ENCODE data around the gene CPA2. TPM values are rescaled to one million over a fixed set of nuclear protein-coding genes. Genes with fewer than 3 reads are reported as not detected.
"Not testable (repeated sequence)": the region's sequence is repeated elsewhere in the genome, so short reads cannot be mapped to it uniquely, and the experiment has no call there.

CPA2 gene
- total RNA-seq, 1 donor from 2014 or later: 85.0 TPM

DNA sequence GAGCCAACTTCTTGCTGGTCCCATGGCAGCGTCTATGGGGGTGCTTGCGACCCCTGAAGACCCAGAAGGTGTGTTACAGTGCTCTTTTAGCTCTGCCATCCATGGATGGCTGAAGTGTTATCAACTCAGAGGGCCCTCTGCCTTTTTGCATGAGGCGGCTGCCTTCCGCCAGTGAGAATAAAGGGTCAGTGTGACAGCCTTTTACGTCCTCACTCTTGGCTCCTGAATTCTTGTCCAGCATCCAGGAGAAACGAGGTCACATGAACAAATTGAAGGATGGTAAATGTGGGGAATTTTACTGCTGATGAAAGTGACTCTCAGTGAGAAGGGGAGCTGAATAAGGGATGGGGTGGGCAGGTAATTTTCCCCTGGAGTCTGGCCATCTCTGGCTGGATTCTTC lies 34.9 kb upstream of the CPA2 start:
- no peak for DNase-seq (ENCODE audit: low spot score, unreplicated experiment)
- Mint-ChIP-seq H3K9me3 (ENCODE audit: low read depth) (peaks cover 10% of the 10 kb centered on the region), H3K36me3 (ENCODE audit: insufficient read depth) (peaks cover 2% of the 10 kb centered on the region), H3K27me3 (no peaks in the 10 kb centered on the region), H3K27ac (no peak overlapping the region), H3K4me3 (ENCODE audit: low read depth) (no peak overlapping the region), H3K4me1 (ENCODE audit: low read depth) (peaks cover 39% of the 10 kb centered on the region)
- TF ChIP-seq, protein P1, sequence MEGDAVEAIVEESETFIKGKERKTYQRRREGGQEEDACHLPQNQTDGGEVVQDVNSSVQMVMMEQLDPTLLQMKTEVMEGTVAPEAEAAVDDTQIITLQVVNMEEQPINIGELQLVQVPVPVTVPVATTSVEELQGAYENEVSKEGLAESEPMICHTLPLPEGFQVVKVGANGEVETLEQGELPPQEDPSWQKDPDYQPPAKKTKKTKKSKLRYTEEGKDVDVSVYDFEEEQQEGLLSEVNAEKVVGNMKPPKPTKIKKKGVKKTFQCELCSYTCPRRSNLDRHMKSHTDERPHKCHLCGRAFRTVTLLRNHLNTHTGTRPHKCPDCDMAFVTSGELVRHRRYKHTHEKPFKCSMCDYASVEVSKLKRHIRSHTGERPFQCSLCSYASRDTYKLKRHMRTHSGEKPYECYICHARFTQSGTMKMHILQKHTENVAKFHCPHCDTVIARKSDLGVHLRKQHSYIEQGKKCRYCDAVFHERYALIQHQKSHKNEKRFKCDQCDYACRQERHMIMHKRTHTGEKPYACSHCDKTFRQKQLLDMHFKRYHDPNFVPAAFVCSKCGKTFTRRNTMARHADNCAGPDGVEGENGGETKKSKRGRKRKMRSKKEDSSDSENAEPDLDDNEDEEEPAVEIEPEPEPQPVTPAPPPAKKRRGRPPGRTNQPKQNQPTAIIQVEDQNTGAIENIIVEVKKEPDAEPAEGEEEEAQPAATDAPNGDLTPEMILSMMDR (IDR thresholded peaks at IDR 0.05; ENCODE audit: unreplicated experiment): no peak

DNA sequence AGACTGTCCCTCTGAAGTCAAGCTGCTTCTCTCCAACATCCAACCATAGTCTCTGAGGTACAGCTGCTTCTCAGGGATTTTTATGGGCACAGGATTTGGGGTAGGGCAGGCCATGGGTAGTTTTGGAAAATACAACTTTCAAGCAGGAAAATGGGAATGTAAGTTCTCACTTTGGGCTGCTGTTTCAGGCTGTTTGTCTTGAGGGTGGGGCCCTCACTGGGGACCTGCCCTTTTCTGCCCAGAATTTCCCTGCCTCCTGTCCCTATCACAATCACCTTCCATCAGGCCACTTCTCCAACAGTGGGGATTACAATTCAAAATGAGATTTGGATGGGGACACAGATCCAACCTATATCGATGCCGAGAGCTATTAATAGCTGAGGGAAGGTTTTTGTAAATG lies 34.5 kb upstream of the CPA2 start:
- peaks cover 39% of the 10 kb centered on the region for H3K4me1 Mint-ChIP-seq (ENCODE audit: low read depth)
- no peaks in the 10 kb centered on the region for H3K27me3 Mint-ChIP-seq
- H3K9me3 Mint-ChIP-seq (ENCODE audit: low read depth): peaks cover 10% of the 10 kb centered on the region
- peak overlapping the region; percentile 30 for H3K27ac Mint-ChIP-seq
- DNase-seq (ENCODE audit: low spot score, unreplicated experiment): no peak
- no peak overlapping the region for H3K4me3 Mint-ChIP-seq (ENCODE audit: low read depth)
- TF ChIP-seq, protein P1 (IDR thresholded peaks at IDR 0.05; ENCODE audit: unreplicated experiment): no peak
- H3K36me3 Mint-ChIP-seq (ENCODE audit: insufficient read depth): peaks cover 2% of the 10 kb centered on the region

DNA sequence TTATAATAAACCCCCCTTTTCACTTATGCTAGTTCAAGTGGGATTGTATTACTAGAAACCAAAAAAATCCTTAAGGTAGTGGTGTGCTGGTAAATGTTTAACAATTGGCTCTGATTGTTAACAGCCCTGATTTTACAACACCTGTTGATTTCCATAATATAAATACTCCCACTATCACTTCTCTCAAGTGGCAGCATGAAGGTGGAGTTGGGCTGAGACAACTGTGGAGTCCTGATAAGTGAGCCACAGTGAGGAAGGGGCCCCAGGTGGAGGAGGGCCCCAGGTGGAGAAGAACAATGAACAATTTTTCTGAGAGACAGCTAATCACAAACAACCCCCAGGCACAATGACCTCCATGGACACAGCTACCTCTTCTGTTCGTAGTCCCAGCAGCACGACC lies 32.6 kb upstream of the CPA2 start:
- H3K36me3 Mint-ChIP-seq (ENCODE audit: insufficient read depth): peaks cover 2% of the 10 kb centered on the region
- peak overlapping the region; percentile 39 for H3K27ac Mint-ChIP-seq

DNA sequence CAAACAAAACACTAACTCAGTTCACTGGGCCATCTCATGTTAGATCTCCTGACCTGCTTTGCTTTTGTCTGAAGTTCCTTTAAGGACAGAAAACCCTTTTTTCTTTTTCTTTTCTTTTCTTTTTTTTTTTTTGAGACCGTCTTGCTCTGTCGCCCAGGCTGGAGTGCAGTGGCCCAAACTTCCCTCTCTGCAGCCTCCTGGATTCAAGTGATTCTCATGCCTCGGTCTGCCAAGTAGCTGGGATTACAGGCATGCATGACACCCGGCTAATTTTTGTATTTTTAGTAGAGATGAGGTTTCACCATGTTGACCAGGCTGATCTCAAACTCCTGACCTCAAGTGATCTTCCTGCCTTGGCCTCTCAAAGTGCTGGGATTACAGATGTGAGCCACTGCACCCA lies 30.3 kb upstream of the CPA2 start:
- DNase-seq (ENCODE audit: low spot score, unreplicated experiment); H3K4me3 Mint-ChIP-seq (ENCODE audit: low read depth); H3K9me3 Mint-ChIP-seq (ENCODE audit: low read depth); H3K27me3 Mint-ChIP-seq; H3K36me3 Mint-ChIP-seq (ENCODE audit: insufficient read depth); H3K27ac Mint-ChIP-seq: not testable (repeated sequence)
- peaks cover 26% of the 10 kb centered on the region for H3K4me1 Mint-ChIP-seq (ENCODE audit: low read depth)

More for the DNA sequence above, 32.6 kb upstream of the CPA2 start:
- Mint-ChIP-seq H3K27me3 (no peaks in the 10 kb centered on the region), H3K9me3 (ENCODE audit: low read depth) (peaks cover 10% of the 10 kb centered on the region), H3K4me3 (ENCODE audit: low read depth) (peak overlapping the region; percentile 0), H3K4me1 (ENCODE audit: low read depth) (peaks cover 29% of the 10 kb centered on the region)
- TF ChIP-seq, protein P1 (IDR thresholded peaks at IDR 0.05; ENCODE audit: unreplicated experiment): no peak
- DNase-seq (ENCODE audit: low spot score, unreplicated experiment): no peak

DNA sequence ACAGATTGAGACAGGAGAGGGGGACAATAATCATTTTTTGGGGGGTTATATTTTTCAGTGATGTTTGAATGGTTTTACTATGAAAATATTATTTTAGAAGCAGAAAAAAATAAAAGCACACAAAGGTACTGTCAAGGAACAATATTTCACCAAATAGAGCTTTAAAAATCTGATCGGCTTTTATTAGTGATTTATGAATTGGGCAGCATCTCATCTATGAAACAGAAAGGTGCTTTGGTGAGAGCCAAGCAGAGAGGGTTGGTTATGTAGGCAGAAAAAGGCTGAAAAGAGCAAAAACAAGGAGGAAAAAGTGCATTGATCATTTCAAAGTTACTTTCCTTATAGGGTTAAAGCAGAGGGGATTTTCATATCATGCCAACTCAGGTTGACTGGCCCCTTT lies 26.4 kb upstream of the CPA2 start:
- H3K36me3 Mint-ChIP-seq (ENCODE audit: insufficient read depth): peaks cover 2% of the 10 kb centered on the region
- no peak overlapping the region for H3K27ac Mint-ChIP-seq
- TF ChIP-seq, protein P1 (IDR thresholded peaks at IDR 0.05; ENCODE audit: unreplicated experiment): no peak
- no peaks in the 10 kb centered on the region for H3K27me3 Mint-ChIP-seq
- DNase-seq (ENCODE audit: low spot score, unreplicated experiment): no peak
- peaks cover 6% of the 10 kb centered on the region for H3K4me1 Mint-ChIP-seq (ENCODE audit: low read depth)
- H3K4me3 Mint-ChIP-seq (ENCODE audit: low read depth): no peak overlapping the region
- peaks cover 8% of the 10 kb centered on the region for H3K9me3 Mint-ChIP-seq (ENCODE audit: low read depth)

DNA sequence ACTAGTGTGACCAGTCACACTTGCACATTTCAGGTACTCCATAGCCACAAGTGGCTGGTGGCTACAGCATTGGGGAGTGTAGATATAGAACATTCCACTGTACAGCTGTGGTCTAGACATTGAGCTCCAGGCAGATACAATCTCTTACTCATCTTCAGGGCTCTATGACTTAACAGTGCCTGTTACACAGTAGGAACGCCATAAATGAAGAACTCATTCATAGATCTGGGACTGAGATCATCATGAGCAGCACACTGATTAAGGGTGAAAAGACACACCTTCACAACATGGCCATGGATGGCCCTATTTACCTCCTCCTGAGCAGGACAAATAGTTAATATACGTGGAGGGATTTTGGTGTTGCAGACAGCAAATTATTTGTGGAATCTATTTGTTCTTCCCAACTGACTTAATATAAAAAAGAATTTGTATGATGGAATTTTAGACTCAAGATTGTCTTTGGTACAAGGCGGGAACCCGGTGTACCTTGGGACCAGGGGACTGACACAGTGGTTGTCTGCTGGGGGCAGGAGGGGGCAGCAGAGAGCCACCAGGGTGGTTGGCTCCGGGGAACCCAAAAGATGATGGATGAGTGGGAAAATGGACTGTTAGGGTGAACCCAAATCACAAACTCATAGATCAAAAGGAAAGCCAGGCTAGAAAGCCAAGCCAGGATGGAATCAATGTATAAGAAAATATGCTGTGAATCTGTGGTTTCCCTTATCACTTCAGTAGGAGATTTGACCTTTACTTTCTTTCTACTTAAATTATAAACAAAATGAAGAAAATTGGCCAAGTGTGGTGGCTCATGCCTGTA lies 24.3 kb upstream of the CPA2 start:
- Mint-ChIP-seq H3K36me3 (ENCODE audit: insufficient read depth) (peaks cover 1% of the 10 kb centered on the region), H3K4me3 (ENCODE audit: low read depth) (no peak overlapping the region), H3K27me3 (no peaks in the 10 kb centered on the region), H3K9me3 (ENCODE audit: low read depth) (peaks cover 17% of the 10 kb centered on the region), H3K27ac (no peak overlapping the region), H3K4me1 (ENCODE audit: low read depth) (peaks cover 2% of the 10 kb centered on the region)
- no peak for DNase-seq (ENCODE audit: low spot score, unreplicated experiment)
- TF ChIP-seq, protein P1 (IDR thresholded peaks at IDR 0.05; ENCODE audit: unreplicated experiment): peak; percentile 76

DNA sequence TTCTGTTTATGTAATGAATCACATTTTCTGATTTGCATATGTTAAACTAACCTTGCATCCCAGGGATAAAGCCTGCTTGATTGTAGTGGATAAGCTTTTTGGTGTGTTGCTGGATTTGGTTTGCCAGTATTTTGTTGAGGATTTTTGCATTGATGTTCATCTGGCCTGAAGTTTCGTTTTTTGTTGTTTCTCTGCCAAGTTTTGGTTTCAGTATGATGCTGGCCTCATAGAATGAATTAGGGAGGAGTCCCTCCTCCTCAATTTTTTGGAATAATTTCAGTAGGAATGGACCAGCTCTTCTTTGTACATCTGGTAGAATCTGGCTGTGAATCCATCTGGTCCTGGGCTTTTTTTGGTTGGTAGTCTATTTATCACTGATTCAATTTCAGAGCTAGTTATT lies 23.2 kb upstream of the CPA2 start:
- H3K9me3 Mint-ChIP-seq (ENCODE audit: low read depth): peaks cover 17% of the 10 kb centered on the region
- H3K27me3 Mint-ChIP-seq; H3K4me3 Mint-ChIP-seq (ENCODE audit: low read depth); DNase-seq (ENCODE audit: low spot score, unreplicated experiment); H3K4me1 Mint-ChIP-seq (ENCODE audit: low read depth); H3K36me3 Mint-ChIP-seq (ENCODE audit: insufficient read depth); H3K27ac Mint-ChIP-seq: not testable (repeated sequence)

DNA sequence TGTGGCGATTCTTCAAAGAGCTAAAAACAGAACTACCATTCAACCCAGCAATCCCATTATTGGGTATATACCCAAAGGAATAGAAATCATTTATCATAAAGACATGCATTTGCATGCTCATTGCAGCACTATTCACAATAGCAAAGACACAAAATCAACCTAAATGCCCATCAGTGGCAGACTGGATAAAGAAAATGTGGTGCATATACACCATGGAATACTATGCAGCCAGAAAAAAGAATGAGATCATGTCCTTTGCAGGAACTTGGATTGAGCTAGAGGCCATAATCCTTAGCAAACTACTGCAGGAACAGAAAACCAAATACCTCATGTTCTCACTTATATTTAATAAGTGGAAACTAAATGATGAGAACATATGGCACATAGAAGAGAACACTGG lies 20.2 kb upstream of the CPA2 start:
- not testable (repeated sequence) for DNase-seq (ENCODE audit: low spot score, unreplicated experiment); H3K4me3 Mint-ChIP-seq (ENCODE audit: low read depth); H3K27me3 Mint-ChIP-seq; H3K27ac Mint-ChIP-seq; H3K36me3 Mint-ChIP-seq (ENCODE audit: insufficient read depth); H3K4me1 Mint-ChIP-seq (ENCODE audit: low read depth)
- peaks cover 27% of the 10 kb centered on the region for H3K9me3 Mint-ChIP-seq (ENCODE audit: low read depth)

Data from progenitor cell of endocrine pancreas (in vitro differentiated cells).